HUDEP-2 (cell line): ENCODE measurements around the gene EBLN2.
"Not testable (repeated sequence)": the region's sequence is repeated elsewhere in the genome, so short reads cannot be mapped to it uniquely, and the experiment has no call there.

Experiments
- DNase-seq, 76 experiments: peaks; one replicate each; lab custom pipeline; 2025; ENCODE audit not compliant: unreplicated experiment in 76 of 76; lab: John Stamatoyannopoulos, UW

The EBLN2 gene

GRCh38 chr3:73056845-73057150 lies 4.7 kb upstream of the EBLN2 start:
- DNase-seq, result no peak

- no peak for DNase-seq
Observed at GRCh38 chr3:73060302-73060723, 1.1 kb upstream of the EBLN2 start.

GRCh38 chr3:73066243-73066642 lies 4.8 kb downstream of the EBLN2 start:
- DNase-seq, result not testable (repeated sequence)

GRCh38 chr3:73068419-73068818 lies 7.0 kb downstream of the EBLN2 start:
- no peak for DNase-seq

GRCh38 chr3:73069187-73069586 lies 7.7 kb downstream of the EBLN2 start:
- no peak for DNase-seq

GRCh38 chr3:73069775-73070444 lies 8.5 kb downstream of the EBLN2 start:
- DNase-seq, result no peak

- DNase-seq, result no peak
Observed at GRCh38 chr3:73070675-73071575, 9.5 kb downstream of the EBLN2 start.

GRCh38 chr3:73071952-73072351 lies 10.5 kb downstream of the EBLN2 start:
- no peak for DNase-seq

- DNase-seq, result no peak
Observed at GRCh38 chr3:73072634-73073033, 11.2 kb downstream of the EBLN2 start.

- DNase-seq, result peak in 2 of 76 experiments; percentile 13 to 15
Observed at GRCh38 chr3:73073091-73073707, 11.7 kb downstream of the EBLN2 start.

- DNase-seq, result no peak
Observed at GRCh38 chr3:73074781-73075180, 13.3 kb downstream of the EBLN2 start.

GRCh38 chr3:73080216-73080966 lies 18.9 kb downstream of the EBLN2 start:
- no peak for DNase-seq

- DNase-seq, result no peak
Observed at GRCh38 chr3:73081140-73081539, 19.7 kb downstream of the EBLN2 start.

GRCh38 chr3:73084170-73084569 lies 22.7 kb downstream of the EBLN2 start:
- no peak for DNase-seq

- peak in 30 of 76 experiments; percentile 1 to 43 (median 15) for DNase-seq
Observed at GRCh38 chr3:73086071-73086494, 24.6 kb downstream of the EBLN2 start.

- peak in 6 of 76 experiments; percentile 2 to 29 (median 12) for DNase-seq
Observed at GRCh38 chr3:73094129-73094528, 32.7 kb downstream of the EBLN2 start.

- no peak for DNase-seq
Observed at GRCh38 chr3:73094951-73095350, 33.5 kb downstream of the EBLN2 start.

- DNase-seq, result no peak
Observed at GRCh38 chr3:73096169-73096568, 34.7 kb downstream of the EBLN2 start.

GRCh38 chr3:73098026-73098425 lies 36.6 kb downstream of the EBLN2 start:
- no peak for DNase-seq

- DNase-seq, result no peak
Observed at GRCh38 chr3:73098873-73099272, 37.4 kb downstream of the EBLN2 start.
